Aorta (tissue), 5 donors: Measurements from ENCODE around the gene DENND2A. TPM values are rescaled to one million over a fixed set of nuclear protein-coding genes. Genes with fewer than 3 reads are reported as not detected.
"Not testable (repeated sequence)": the region's sequence is repeated elsewhere in the genome, so short reads cannot be mapped to it uniquely, and the experiment has no call there.

Experiments
- ATAC-seq: fragments of 200-7000 bp; cut with Tn5 transposase; one replicate; pipeline ENCODE4 v1.9.1; 2022; ENCODE audit warnings: moderate library complexity; ENCODE audit not compliant: low FRiP score
- DNase-seq, 2 donors: peaks; one replicate each; pipeline ENCODE4 v3.0.0-alpha.2; 2020
- H3K27ac ChIP-seq, 2 donors: one replicate each; pipeline ENCODE4 v1.5.1; 2013; ENCODE audit warnings: low read length in 2 of 2, mild to moderate bottlenecking in 2 of 2, moderate library complexity in 2 of 2, control low read depth in 1 of 2, inconsistent platforms in 1 of 2, low read depth in 1 of 2
- H3K27me3 ChIP-seq, 2 donors: one replicate each; pipeline ENCODE4 v1.6.1; 2013; ENCODE audit warnings: control low read depth in 1 of 2, low read length in 1 of 2, mild to moderate bottlenecking in 1 of 2, moderate library complexity in 1 of 2; ENCODE audit not compliant: insufficient read depth in 2 of 2, control insufficient read depth in 1 of 2
- H3K36me3 ChIP-seq, 2 donors: one replicate each; pipeline ENCODE4 v1.6.1; 2013; ENCODE audit warnings: control low read depth in 1 of 2, low read length in 1 of 2, mild to moderate bottlenecking in 1 of 2; ENCODE audit not compliant: insufficient read depth in 2 of 2, control insufficient read depth in 1 of 2
- H3K4me1 ChIP-seq, 2 donors: one replicate each; pipeline ENCODE4 v1.6.1; 2013; ENCODE audit warnings: low read length in 2 of 2, control low read depth in 1 of 2, mild to moderate bottlenecking in 1 of 2, moderate library complexity in 1 of 2; ENCODE audit not compliant: insufficient read depth in 2 of 2, control insufficient read depth in 1 of 2
- H3K4me3 ChIP-seq, 2 donors: one replicate each; pipeline ENCODE4 v1.5.1; 2013; ENCODE audit warnings: low read length in 2 of 2, control low read depth in 1 of 2, mild to moderate bottlenecking in 1 of 2
- H3K9me3 ChIP-seq: one replicate; pipeline ENCODE4 v1.6.1; 2013; ENCODE audit warnings: mild to moderate bottlenecking, low read length; ENCODE audit not compliant: control insufficient read depth
- WGBS, 2 donors: extraction: QIAGEN DNeasy Blood & Tissue Kit; methylation state at CpG; one replicate each; pipeline ENCODE4 v1.1.7; 2013; 5-methylcytosine and 5-hydroxymethylcytosine counted together
- intact Hi-C, 2 donors: fragments of 100-400 bp; cut with DNase I; formaldehyde crosslinking; loops; one replicate each; pipeline versions ENCODE4 v1.14.2 to v1.15.0; 2022
- polyA plus RNA-seq, 2 donors: library from polyadenylated mRNA; stranded (reverse); fragments of 200-250 nt; gene quantifications; one replicate each; pipeline ENCODE4 v1.2.3, GENCODE V29; 2013
- total RNA-seq, 2 donors: library from RNA; stranded (reverse); fragmentation: NEBNext Ultra II Directional; extraction: Animal tissue kit (Norgen Biotek cat#: 25700); gene quantifications; one replicate each; pipeline ENCODE4 v1.2.1, GENCODE V29; 2021
- donor health status: healthy with polysubstance abuse.
- donor health status: Bipolar disorder and iron deficiency.
- donor health status: DM: no; HTN: no; CAD: no.
- donor health status: DM: no; HTN: no; CAD: no.
- donor health status: DM: yes; HTN: yes; CAD: no.

DENND2A gene
- total and polyA plus RNA-seq, 4 donors: 1.4 to 19.2 (median 3.8) TPM

GRCh38 chr7:140670343-140670935, 29.8 kb upstream of the DENND2A start:
- no peaks in the 10 kb centered on the region for H3K4me1 ChIP-seq
- no peaks in the 10 kb centered on the region for H3K36me3 ChIP-seq
- no peak overlapping the region for H3K27ac ChIP-seq
- H3K27me3 ChIP-seq: no peaks in the 10 kb centered on the region
- DNase-seq (peak in 1 of 2 donors; percentile 9), ATAC-seq (no peak)
- intact Hi-C loops: loop anchor here in 1 of 2 donors (5.0 kb wide), 1 partner anchor 342 kb away; the partner anchor contains the start of gene MRPS33
- H3K9me3 ChIP-seq: no peaks in the 10 kb centered on the region
- 77 to 79% methylated on average over 4 of the region's 4 CpGs for WGBS, 2 donors
- no peak overlapping the region for H3K4me3 ChIP-seq

GRCh38 chr7:140669862-140670261, 29.2 kb upstream of the DENND2A start:
- H3K4me1 ChIP-seq, H3K27me3 ChIP-seq, ATAC-seq, H3K27ac ChIP-seq, H3K36me3 ChIP-seq, H3K4me3 ChIP-seq, H3K9me3 ChIP-seq: not testable (repeated sequence)
- 88 to 90% methylated on average over 8 to 10 of the region's 10 CpGs for WGBS, 2 donors
- peak in 1 of 2 donors; percentile 24 for DNase-seq
- intact Hi-C loops: loop anchor here in 1 of 2 donors (5.0 kb wide), 1 partner anchor 342 kb away; the partner anchor contains the start of gene MRPS33

GRCh38 chr7:140669352-140669751, 28.7 kb upstream of the DENND2A start:
- Histone ChIP-seq H3K27ac (no peak overlapping the region), H3K4me3 (no peak overlapping the region), H3K4me1 (no peaks in the 10 kb centered on the region), H3K36me3 (no peaks in the 10 kb centered on the region), H3K9me3 (no peaks in the 10 kb centered on the region), H3K27me3 (no peaks in the 10 kb centered on the region)
- intact Hi-C loops: no loop called here
- DNase-seq: no peak
- 87 to 91% methylated on average over 3 of the region's 3 CpGs for WGBS, 2 donors
- ATAC-seq: no peak

- no peak for DNase-seq
- Histone ChIP-seq H3K4me1 (no peaks in the 10 kb centered on the region), H3K9me3 (no peaks in the 10 kb centered on the region), H3K36me3 (no peaks in the 10 kb centered on the region), H3K4me3 (no peak overlapping the region), H3K27ac (no peak overlapping the region), H3K27me3 (no peaks in the 10 kb centered on the region)
- intact Hi-C loops: no loop called here
- WGBS, 2 donors: 52 to 81% methylated on average over 1 of the region's 1 CpG
- no peak for ATAC-seq
These were observed 28.0 kb upstream of the DENND2A start for GRCh38 chr7:140668641-140669040.

GRCh38 chr7:140667476-140667875, 26.9 kb upstream of the DENND2A start:
- Histone ChIP-seq H3K9me3 (no peaks in the 10 kb centered on the region), H3K27me3 (no peaks in the 10 kb centered on the region), H3K4me3 (no peak overlapping the region), H3K4me1 (no peaks in the 10 kb centered on the region), H3K27ac (no peak overlapping the region), H3K36me3 (no peaks in the 10 kb centered on the region)
- intact Hi-C loops: no loop called here
- no peak for ATAC-seq
- WGBS, 2 donors: 63 to 84% methylated on average over 1 of the region's 1 CpG
- no peak for DNase-seq

- H3K4me3 ChIP-seq, ATAC-seq, H3K36me3 ChIP-seq, H3K9me3 ChIP-seq, H3K27me3 ChIP-seq, DNase-seq, intact Hi-C loops, H3K4me1 ChIP-seq, H3K27ac ChIP-seq: not testable (repeated sequence)
- 35 to 100% methylated on average over 1 of the region's 2 CpGs for WGBS, 2 donors
These were observed 22.3 kb upstream of the DENND2A start for GRCh38 chr7:140662938-140663337.

GRCh38 chr7:140661124-140661523, 20.5 kb upstream of the DENND2A start:
- ATAC-seq: no peak
- H3K4me3 ChIP-seq: no peak overlapping the region

GRCh38 chr7:140659856-140660255, 19.2 kb upstream of the DENND2A start:
- H3K4me3 ChIP-seq: no peak overlapping the region
- no peaks in the 10 kb centered on the region for H3K4me1 ChIP-seq
- no peak overlapping the region for H3K27ac ChIP-seq
- DNase-seq (no peak), ATAC-seq (no peak)
- H3K9me3 ChIP-seq: no peaks in the 10 kb centered on the region
- intact Hi-C loops: no loop called here
- no peaks in the 10 kb centered on the region for H3K36me3 ChIP-seq
- H3K27me3 ChIP-seq: no peaks in the 10 kb centered on the region
- WGBS, 2 donors: 43 to 54% methylated on average over 8 of the region's 8 CpGs

More at GRCh38 chr7:140661124-140661523, 20.5 kb upstream of the DENND2A start:
- intact Hi-C loops: no loop called here
- H3K4me1 ChIP-seq: no peaks in the 10 kb centered on the region
- no peaks in the 10 kb centered on the region for H3K36me3 ChIP-seq
- H3K27ac ChIP-seq: no peak overlapping the region
- WGBS, 2 donors: 20 to 23% methylated on average over 2 of the region's 2 CpGs
- no peak for DNase-seq
- no peaks in the 10 kb centered on the region for H3K9me3 ChIP-seq
- H3K27me3 ChIP-seq: no peaks in the 10 kb centered on the region

- H3K27ac ChIP-seq: no peak overlapping the region
- no peak overlapping the region for H3K4me3 ChIP-seq
- peak in 1 of 2 donors; percentile 4 for DNase-seq
- no peaks in the 10 kb centered on the region for H3K27me3 ChIP-seq
- intact Hi-C loops: no loop called here
- no peak for ATAC-seq
- no peaks in the 10 kb centered on the region for H3K36me3 ChIP-seq
- no peaks in the 10 kb centered on the region for H3K4me1 ChIP-seq
- H3K9me3 ChIP-seq: no peaks in the 10 kb centered on the region
- WGBS, 2 donors: 93 to 96% methylated on average over 9 of the region's 9 CpGs
These were observed 17.3 kb upstream of the DENND2A start for GRCh38 chr7:140657891-140658290.
